ENCODE data around the gene CYB5B. TPM values are rescaled to one million over a fixed set of nuclear protein-coding genes. Genes with fewer than 3 reads are reported as not detected.

CYB5B gene
- total RNA-seq, 1 experiment from 2014 or later = 242 TPM

GRCh38 chr16:69395859-69396186 lies 28.6 kb upstream of the CYB5B start:
- no TSS peak for BruUV-seq (replicated peaks)
- ChIA-PET POLR2A (ENCODE audit: low non-redundant PET) (no interaction called here), CTCF (interaction anchor here (0.9 to 1.5 kb wide), 2 partner anchors 359 to 535 kb away, joined by 5 to 13 read pairs; partner anchors contain the start of gene NOB1)
- H3K36me3 ChIP-seq (ENCODE audit: insufficient read depth, low read length, poor library complexity, severe bottlenecking) = no peaks in the 10 kb centered on the region
- intact Hi-C loops (cut with micrococcal nuclease; ENCODE audit: unreplicated experiment) = loop anchor here (1.0 to 5.0 kb wide), 5 partner anchors 71 to 541 kb away; partner anchors contain the start of genes NFAT5 and NOB1
- no peaks in the 10 kb centered on the region for H3K9me3 ChIP-seq (ENCODE audit: low read depth, low read length, poor library complexity, severe bottlenecking)
- TF ChIP-seq EZH2 (IDR thresholded peaks at IDR 0.05; ENCODE audit: borderline replicate concordance, low read depth, low read length, poor library complexity, severe bottlenecking) = no peak
- TF ChIP-seq CTCF (conservative IDR thresholded peaks at IDR 0.05; ENCODE audit: low read depth, low read length) = no peak
- H3K27me3 ChIP-seq (replicated peaks; ENCODE audit: insufficient read depth, low read depth, low read length, poor library complexity) = no peaks in the 10 kb centered on the region
- no peak overlapping the region for H3K4me3 ChIP-seq (ENCODE audit: low read depth, low read length, poor library complexity, severe bottlenecking)
- DNase-seq (ENCODE audit: low spot score) = no peak
- H3K4me1 ChIP-seq (ENCODE audit: insufficient read depth, low read length, poor library complexity, severe bottlenecking) = peaks cover 32% of the 10 kb centered on the region
- H3K27ac ChIP-seq (ENCODE audit: low read depth, low read length, poor library complexity, severe bottlenecking) = peak overlapping the region; percentile 91

- CTCF ChIA-PET = interaction anchor here (0.5 to 1.5 kb wide), 5 partner anchors 69 to 534 kb away, joined by 4 to 13 read pairs (median 5); partner anchors contain the start of gene NOB1
- intact Hi-C loops (cut with micrococcal nuclease; ENCODE audit: unreplicated experiment) = loop anchor here (1.0 to 5.0 kb wide), 5 partner anchors 71 to 541 kb away; partner anchors contain the start of genes NFAT5 and NOB1
- Histone ChIP-seq H3K27me3 (replicated peaks; ENCODE audit: insufficient read depth, low read depth, low read length, poor library complexity) (no peaks in the 10 kb centered on the region), H3K36me3 (ENCODE audit: insufficient read depth, low read length, poor library complexity, severe bottlenecking) (no peaks in the 10 kb centered on the region), H3K4me3 (ENCODE audit: low read depth, low read length, poor library complexity, severe bottlenecking) (peak overlapping the region; percentile 2), H3K27ac (ENCODE audit: low read depth, low read length, poor library complexity, severe bottlenecking) (peak overlapping the region; percentile 91), H3K4me1 (ENCODE audit: insufficient read depth, low read length, poor library complexity, severe bottlenecking) (peaks cover 33% of the 10 kb centered on the region), H3K9me3 (ENCODE audit: low read depth, low read length, poor library complexity, severe bottlenecking) (no peaks in the 10 kb centered on the region)
- POLR2A ChIA-PET (ENCODE audit: low non-redundant PET) = no interaction called here
- BruUV-seq (replicated peaks) = TSS peak; percentile 77
- peak; percentile 71 for TF ChIP-seq CTCF (conservative IDR thresholded peaks at IDR 0.05; ENCODE audit: low read depth, low read length)
- no peak for TF ChIP-seq EZH2 (IDR thresholded peaks at IDR 0.05; ENCODE audit: borderline replicate concordance, low read depth, low read length, poor library complexity, severe bottlenecking)
- DNase-seq (ENCODE audit: low spot score) = peak; percentile 93
These were observed 28.0 kb upstream of the CYB5B start for GRCh38 chr16:69396187-69397061.

GRCh38 chr16:69397821-69398521 lies 26.4 kb upstream of the CYB5B start:
- Histone ChIP-seq H3K36me3 (ENCODE audit: insufficient read depth, low read length, poor library complexity, severe bottlenecking) (no peaks in the 10 kb centered on the region), H3K9me3 (ENCODE audit: low read depth, low read length, poor library complexity, severe bottlenecking) (no peaks in the 10 kb centered on the region), H3K4me3 (ENCODE audit: low read depth, low read length, poor library complexity, severe bottlenecking) (no peak overlapping the region), H3K4me1 (ENCODE audit: insufficient read depth, low read length, poor library complexity, severe bottlenecking) (peaks cover 48% of the 10 kb centered on the region), H3K27ac (ENCODE audit: low read depth, low read length, poor library complexity, severe bottlenecking) (peak overlapping the region; percentile 91), H3K27me3 (replicated peaks; ENCODE audit: insufficient read depth, low read depth, low read length, poor library complexity) (no peaks in the 10 kb centered on the region)
- ChIA-PET CTCF (interaction anchor here (0.6 to 1.3 kb wide), 4 partner anchors 271 to 636 kb away, joined by 3 to 6 read pairs (median 5); partner anchors contain the start of gene NOB1), POLR2A (ENCODE audit: low non-redundant PET) (no interaction called here)
- TF ChIP-seq CTCF (conservative IDR thresholded peaks at IDR 0.05; ENCODE audit: low read depth, low read length) = peak; percentile 79
- no peak for TF ChIP-seq EZH2 (IDR thresholded peaks at IDR 0.05; ENCODE audit: borderline replicate concordance, low read depth, low read length, poor library complexity, severe bottlenecking)
- peak; percentile 90 for DNase-seq (ENCODE audit: low spot score)
- intact Hi-C loops (cut with micrococcal nuclease; ENCODE audit: unreplicated experiment) = loop anchor here (2.0 to 5.0 kb wide), 4 partner anchors 69 to 539 kb away; partner anchors contain the start of gene NFAT5
- BruUV-seq (replicated peaks) = no TSS peak
